GM21390 (cell line): ENCODE data around the gene GHRHR.

Experiments used
- ATAC-seq: cut with Tn5 transposase; IDR thresholded peaks from one replicate; pipeline ENCODE4 v1.9.1; 2021; ENCODE audit not compliant: unreplicated experiment

The GHRHR gene

GRCh38 chr7:30927559-30927958, 36.2 kb upstream of the GHRHR start:
- ATAC-seq: no peak

GRCh38 chr7:30928254-30928872, 35.4 kb upstream of the GHRHR start:
- no peak for ATAC-seq

GRCh38 chr7:30929686-30930085, 34.1 kb upstream of the GHRHR start:
- ATAC-seq: no peak

GRCh38 chr7:30930621-30931020, 33.1 kb upstream of the GHRHR start:
- no peak for ATAC-seq

- ATAC-seq: no peak
Observed at GRCh38 chr7:30931161-30931928, 32.4 kb upstream of the GHRHR start.

- ATAC-seq: no peak
Observed at GRCh38 chr7:30931929-30932540, 31.7 kb upstream of the GHRHR start.

GRCh38 chr7:30932562-30932961, 31.2 kb upstream of the GHRHR start:
- no peak for ATAC-seq

DNA sequence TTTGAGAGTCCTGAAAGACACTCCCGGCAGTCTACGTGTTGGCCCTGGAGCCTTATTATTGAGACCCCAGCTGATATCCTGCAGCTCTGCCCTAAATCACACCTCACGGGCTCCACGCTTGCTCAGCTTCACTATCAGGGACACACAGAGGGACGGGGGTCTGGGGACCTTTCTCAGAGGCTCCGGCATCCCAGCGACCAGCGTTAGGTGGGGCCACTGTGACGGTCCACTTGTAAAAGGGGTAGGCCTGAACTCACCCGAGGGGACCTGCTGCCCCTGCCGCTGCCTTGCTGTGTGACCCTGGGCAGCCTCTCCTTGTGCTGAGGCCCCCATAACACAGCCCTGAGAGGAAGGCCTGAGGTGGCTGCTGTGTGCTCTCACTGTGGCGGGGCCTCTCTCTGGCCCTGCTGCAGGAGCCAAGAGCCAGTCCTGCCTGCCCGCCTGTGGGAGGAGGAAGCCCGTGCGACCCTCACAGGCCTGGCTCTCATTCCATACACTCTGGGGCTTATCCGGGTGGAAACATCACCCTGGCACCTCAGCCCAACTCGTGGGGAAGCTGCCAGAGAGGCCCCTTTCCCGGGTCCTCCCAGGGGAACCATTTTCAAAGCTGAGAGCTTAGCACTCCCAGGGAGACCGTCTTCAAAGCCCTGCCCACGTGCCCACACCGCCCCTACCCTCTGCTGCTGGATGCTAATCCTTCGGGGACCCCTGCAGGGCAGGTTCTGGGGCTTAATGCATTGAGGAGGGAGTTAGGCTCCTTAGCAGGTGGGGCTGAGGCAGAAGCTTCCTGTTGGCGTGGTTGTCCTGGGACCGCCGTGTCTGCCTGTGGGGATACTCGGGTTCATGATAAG, 30.4 kb upstream of the GHRHR start:
- ATAC-seq: no peak

DNA sequence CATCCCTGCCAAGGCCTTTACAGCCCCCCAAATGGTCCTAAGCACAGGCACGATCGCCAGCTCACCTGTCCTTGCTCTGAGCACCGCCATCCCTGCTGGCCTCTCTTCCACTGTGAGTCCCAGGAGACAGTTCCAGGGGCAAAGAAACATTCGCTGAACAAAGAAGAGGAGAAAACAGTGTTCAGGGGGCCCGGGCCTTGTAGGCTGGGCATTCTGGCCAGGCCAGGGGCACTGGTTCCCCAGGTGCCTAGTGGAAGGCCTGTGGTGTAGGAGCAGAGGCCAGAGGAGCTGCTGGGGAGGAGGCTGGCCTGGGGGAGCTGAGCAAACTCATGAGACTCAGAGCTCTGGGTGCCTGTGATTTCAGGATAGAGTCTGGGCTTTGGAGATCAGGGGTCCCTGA, 29.5 kb upstream of the GHRHR start:
- no peak for ATAC-seq

DNA sequence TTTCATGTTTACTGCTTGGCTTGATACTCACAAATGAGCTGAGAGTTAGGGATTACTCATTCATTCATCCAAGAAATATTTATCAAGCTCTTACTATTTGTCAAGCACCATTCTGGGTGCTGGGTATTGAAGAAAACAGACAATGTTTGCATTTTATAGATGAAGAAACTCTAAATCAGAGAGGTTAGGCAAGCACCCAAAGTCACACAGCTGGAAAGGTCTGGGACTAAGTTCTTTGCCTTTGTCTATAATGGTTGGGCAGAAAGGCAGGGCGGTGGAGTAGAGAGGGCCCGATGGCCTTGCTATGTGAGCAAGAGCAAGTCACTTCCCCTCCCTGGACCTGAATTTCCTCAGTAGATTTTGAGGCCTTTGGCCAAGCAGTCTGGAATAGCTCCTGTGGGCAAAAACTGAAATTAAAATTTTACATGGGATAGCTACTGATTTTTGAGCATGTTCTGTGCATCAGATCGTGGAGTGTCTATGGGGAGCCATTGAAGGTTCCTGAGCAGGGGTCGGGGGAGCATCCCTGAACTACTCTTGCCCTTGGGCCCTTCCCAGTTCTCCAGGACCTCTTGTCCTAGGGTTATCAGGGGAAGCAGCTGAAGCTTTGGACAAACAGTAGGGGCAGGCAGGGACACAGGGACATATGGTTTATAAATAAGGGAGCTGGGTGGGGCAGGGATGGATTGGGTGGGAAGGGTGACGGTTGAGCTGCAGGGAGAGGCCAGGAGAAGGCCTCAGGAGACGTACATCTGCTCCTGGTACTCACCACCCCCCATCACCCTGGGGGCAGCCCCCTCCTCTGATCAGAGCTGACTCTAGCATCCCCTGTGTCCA, 28.8 kb upstream of the GHRHR start:
- no peak for ATAC-seq

GRCh38 chr7:30935569-30935877, 28.2 kb upstream of the GHRHR start:
- no peak for ATAC-seq

- no peak for ATAC-seq
Observed at GRCh38 chr7:30936650-30937245, 27.0 kb upstream of the GHRHR start.

DNA sequence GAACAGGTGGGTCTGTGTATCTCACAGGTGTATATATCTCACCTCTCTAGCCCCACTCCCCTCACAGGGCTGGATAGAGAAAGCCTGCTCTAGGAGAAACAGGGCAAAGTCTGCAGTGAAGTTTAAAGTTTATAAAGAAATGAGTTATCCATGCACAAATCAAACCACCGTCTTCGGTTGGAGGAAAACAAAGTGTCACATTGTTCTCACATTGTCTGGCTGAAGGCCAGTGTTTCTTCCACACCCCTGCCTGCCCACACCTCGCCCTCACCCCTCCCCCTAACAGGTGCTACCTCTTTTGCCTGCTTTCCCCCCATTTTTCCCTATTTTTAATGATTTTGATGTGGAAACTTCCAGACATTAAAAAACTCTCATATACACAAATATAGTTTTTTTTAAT, 26.3 kb upstream of the GHRHR start:
- no peak for ATAC-seq

- peak; percentile 83 for ATAC-seq
Observed at GRCh38 chr7:30938435-30939316, 25.1 kb upstream of the GHRHR start.

DNA sequence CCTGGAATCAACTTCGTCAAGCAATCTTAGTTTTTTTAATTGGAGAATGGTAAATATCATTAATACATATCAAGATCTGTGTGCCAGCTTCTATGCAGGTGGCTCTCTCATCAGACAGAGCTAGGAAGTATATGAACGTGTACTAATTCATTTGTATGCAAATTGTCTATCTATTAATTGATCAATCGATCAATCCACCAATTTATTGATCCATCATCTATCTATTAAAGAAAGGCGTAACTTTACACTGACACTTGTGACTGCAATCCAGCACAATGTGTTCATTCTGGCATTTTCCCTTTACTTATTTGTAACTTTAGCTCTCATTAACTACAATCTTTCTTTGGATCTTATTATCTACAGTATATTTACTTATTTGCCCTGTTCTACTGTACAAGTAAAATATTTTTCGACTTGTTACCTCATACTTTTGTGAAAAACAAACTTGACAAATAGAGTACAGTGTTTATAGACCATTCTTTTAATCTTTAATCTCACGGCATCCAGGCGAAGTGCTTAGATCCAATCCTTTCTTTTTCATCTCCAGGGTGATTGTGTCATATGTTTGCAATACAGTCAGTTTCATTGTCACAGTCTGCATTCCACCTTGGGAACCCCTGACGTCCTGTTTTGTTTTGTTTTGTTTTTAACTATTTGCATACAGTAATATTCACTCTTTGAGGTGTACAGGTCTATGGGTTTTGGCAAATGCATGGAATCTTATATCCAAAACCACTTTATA, 22.0 kb upstream of the GHRHR start:
- no peak for ATAC-seq

DNA sequence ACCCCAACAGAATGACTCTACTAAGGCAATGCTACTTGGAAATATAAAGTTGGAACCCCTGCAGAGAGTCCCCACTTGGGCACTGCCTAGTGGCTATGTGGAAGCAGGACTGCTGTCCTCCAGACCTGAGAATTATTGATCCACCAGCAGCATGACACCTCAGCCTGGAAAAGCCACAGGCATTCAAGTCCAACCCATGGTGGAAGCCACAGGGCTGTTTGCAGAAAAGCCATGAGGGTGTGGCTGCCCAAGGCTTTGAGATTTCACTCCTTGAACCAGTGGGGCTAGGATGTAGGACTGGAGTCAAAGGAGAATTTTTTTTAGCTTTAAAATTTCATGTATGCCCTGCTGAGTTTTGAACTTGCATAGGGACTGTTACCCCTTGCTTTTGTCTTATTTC, 13.6 kb upstream of the GHRHR start:
- no peak for ATAC-seq

DNA sequence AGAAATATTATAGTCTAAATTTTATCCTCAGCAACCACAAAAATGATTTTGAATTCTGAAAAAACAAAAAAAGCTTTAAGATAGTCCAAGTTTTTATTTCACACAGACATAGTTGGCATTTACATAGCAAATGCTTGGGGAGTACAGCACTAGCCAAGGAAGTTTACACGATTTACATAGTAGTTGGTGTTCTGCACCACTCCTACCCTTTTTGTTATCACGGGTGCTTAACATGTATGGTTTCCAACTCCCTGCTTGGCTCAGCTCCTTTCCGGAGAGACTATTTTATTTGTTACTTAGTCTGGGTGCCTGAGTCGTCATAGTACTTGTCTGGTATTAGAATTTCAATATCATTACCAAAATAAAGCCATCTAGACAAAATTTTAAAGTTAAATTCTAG, 8.8 kb upstream of the GHRHR start:
- ATAC-seq: no peak

GRCh38 chr7:30956704-30957103, 7.0 kb upstream of the GHRHR start:
- ATAC-seq: no peak

- no peak for ATAC-seq
Observed at GRCh38 chr7:30965372-30965771, 1.6 kb downstream of the GHRHR start.
